GM18868 (cell line): ENCODE measurements around the gene AVPI1.
"Not testable (repeated sequence)": the region's sequence is repeated elsewhere in the genome, so short reads cannot be mapped to it uniquely, and the experiment has no call there.

Experiments
- ATAC-seq: cut with Tn5 transposase; IDR thresholded peaks from one replicate; pipeline ENCODE4 v1.9.1; 2021; ENCODE audit warnings: mild to moderate bottlenecking, moderate library complexity; ENCODE audit not compliant: unreplicated experiment

The AVPI1 gene

DNA sequence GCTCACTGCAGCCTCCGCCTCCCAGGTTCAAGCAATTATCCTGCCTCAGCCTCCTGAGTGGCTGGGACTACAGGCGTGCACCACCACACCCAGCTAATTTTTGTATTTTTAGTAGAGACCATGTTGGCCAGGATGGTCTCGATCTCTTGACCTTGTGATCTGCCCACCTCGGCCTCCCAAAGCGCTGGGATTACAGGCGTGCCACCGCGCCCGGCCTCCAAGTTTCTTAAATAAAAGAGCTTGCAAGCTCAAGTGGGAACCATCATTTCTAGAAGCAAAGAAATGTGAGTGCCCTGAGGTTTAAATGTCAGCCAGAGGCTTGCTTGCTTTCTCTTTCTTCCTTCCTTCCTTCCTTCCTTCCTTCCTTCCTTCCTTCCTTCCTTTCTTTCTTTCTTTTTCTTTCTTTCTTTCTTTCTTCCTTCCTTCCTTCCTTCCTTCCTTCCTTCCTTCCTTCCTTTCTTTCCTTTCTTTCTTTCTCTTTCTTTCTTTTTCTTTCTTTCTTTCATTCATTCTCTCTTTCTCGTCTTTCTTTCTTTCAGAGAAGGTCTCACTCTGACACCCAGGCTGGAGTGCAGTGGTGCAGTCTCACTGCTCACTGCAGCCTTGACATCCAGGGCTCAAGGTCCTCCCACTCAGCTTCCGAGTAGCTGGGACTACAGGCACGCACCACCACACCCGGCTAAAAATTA, 44.4 kb downstream of the AVPI1 start:
- not testable (repeated sequence) for ATAC-seq

- peak; percentile 11 for ATAC-seq
Observed at GRCh38 chr10:97640868-97641811, 45.9 kb downstream of the AVPI1 start.

GRCh38 chr10:97640174-97640867, 46.7 kb downstream of the AVPI1 start, which contains the start of gene PI4K2A:
PI4K2A (plus strand) TSS chr10:97640671; CDS start chr10:97640743, 72 bp downstream.
- peak; percentile 98 for ATAC-seq

- ATAC-seq = not testable (repeated sequence)
Observed at GRCh38 chr10:97639090-97639489, 48.0 kb downstream of the AVPI1 start.

DNA sequence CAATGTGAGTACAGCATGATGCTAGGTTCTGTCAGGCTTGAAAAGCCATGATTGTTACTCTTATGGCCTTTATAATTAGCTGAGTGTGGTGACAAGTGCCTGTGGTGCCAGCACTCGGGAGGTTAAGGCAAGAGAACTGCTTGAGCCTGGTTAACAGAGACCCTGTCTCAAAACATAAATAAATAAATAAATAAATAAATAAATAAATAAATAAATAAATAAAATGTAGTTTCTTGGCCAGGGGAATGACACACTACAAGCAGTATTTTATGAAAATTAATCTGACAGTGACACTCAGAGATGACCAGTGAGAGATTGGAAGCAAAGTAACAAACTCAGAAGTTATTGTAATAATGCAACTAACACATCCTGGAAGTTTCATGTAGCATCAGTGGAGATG, 51.5 kb downstream of the AVPI1 start:
- no peak for ATAC-seq

DNA sequence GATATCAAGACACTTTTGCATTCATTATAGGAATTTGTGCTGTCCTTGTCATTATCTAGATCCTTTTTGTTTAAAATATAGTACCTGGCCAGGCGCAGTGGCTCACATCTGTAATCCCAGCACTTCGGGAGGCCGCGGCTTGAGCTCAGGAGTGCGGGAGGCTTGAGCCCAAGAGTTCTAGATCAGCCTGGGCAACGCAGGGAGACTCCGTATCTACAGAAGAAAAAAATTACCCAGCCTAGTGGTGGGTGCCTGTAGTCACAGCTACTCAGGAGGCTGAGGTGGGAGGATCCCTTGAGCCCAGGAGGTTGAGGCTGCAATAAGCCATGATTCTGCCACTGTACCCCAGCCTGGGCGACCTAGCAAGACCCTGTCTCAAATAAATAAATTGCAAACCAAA, 53.1 kb downstream of the AVPI1 start:
- no peak for ATAC-seq

GRCh38 chr10:97632949-97633884, 53.8 kb downstream of the AVPI1 start, which contains the start of gene MORN4:
MORN4 (minus strand) TSS chr10:97633500; CDS start chr10:97619653, 13,847 bp downstream.
- ATAC-seq = peak; percentile 100

DNA sequence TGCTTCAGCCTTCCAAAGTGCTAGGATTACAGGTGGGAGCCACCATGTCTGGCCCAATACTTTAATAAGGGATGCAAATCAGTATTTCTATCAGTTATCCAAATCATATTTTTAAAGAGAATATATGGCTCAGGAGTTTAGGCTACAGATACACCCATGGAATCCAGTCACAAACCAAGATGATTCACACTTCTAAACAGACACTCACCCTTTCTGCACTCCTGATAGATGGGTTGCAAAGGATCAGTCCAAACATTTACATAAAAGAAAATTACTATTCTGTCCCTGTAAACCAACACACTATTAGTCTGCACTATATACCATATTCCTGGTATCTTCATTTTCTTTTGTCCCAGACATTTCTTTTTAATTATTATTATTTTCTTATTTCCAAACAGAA, 55.9 kb downstream of the AVPI1 start:
- ATAC-seq = no peak

- ATAC-seq = no peak
Observed at GRCh38 chr10:97629289-97629688, 57.8 kb downstream of the AVPI1 start.

DNA sequence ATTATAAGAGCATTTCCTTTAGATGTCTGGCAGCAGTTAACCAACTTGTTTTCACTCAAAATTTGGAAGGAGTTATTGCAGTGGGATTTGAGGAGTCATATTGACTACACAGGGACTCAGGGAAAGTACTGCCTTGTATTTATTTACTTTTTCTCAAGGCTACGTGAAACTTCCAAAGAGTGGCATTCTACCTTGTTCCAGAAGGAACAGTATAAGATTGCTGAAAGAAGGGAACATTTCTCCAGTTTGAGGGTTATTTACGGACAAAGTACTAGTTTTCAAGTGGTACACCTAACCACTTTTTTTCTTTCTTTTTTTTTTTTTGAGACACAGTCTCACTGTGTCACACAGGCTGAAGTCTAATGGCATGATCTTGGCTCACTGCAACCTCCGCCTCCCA, 58.8 kb downstream of the AVPI1 start:
- no peak for ATAC-seq

DNA sequence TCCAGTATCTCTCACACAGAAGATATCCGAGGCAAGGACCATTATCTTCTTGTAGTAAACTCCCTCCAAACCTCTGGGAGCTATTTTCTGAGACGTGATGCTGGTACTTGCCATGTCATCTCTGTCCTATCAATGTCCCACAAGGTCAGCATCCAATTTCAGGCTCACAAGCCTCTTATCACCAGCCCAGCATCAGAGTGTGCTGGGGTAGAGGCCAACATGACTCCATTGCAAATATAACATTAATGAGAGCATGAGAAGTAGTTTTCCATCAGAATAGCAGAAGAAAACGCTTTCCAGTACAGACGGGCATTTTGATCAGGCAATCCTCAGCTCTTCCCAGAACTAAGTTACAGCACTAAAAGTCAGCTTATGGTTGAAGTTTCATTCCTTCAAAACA, 59.3 kb downstream of the AVPI1 start:
- ATAC-seq = no peak
